Stimulated activated naive CD8-positive, alpha-beta T cell treated with anti-CD3 and anti-CD28 coated beads, Interleukin-15, Interleukin-2, amounts not matched to agents 100 U/mL and 50 U/mL, for 24 hours (primary cell): ENCODE data around the gene ZXDB.
"Not testable (repeated sequence)": the region's sequence is repeated elsewhere in the genome, so short reads cannot be mapped to it uniquely, and the experiment has no call there.

ENCODE experiments used
- ATAC-seq: fragments of 150-1000 bp; cut with Tn5 transposase; one replicate; pipeline ENCODE4 v1.10.0; 2021
- DNase-seq: peaks from one replicate; pipeline ENCODE4 v3.0.0; 2021

The ZXDB gene

DNA sequence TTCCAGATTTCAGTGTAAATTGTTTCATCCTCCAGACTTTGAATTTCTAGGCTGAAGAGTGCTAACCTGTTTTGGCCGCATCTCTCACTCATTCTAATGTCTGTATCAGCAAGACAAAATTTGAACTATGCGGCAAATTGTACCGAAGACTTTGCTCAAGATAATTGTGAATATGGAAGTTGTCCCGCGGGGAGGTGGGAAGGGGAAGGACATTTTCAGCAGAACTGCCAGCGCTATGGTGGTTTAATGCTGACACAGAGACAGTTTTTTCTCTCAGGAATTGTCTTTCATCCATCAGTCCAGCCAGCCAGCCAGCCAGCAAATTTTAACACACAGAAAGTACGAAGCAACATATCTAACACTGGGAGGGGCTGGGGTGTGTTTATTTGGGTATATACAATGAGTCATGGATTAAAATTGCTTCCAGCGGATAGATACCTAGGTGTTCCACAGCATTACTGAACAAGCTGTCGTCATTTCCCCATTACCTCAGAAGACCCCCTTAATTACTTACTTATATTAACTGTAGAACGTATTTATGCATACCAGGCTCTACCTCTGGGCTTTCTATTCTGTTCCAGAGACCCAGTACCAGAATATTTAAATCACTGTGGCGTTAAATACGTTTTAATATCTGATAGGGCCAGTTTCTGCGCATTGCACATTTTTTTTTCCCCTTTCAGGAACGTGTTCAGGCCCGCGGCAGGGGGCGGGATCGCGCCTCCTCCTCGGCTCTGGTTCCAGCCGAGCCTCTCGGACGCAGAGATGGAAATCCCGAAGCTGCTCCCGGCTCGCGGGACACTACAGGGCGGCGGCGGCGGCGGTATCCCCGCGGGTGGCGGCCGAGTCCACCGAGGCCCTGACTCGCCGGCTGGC is at the start of gene ZXDB:
ZXDB (plus strand) TSS at position 728 of the 876 bp plus-strand sequence; CDS start at position 766, 38 bp downstream.
- DNase-seq = not testable (repeated sequence)
- peak; percentile 64 for ATAC-seq

DNA sequence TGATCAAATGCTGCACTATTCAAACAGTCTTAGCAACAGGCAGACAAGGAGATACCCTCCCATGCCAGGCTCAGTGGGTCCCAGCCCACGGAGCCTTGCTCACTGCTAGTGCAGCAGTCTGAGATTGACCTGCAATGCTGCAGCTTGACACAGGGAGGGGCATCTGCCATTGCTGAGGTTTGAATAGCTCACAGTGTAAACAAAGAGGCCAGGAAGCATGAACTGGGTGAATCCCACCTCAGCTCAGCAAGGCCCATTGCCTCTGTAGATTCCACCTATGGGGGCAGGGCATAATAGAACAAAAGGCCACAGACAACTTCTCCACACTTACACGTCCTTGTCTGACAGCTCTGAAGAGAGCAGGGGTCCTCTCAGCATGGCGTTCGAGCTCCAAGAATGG is 26.6 kb upstream of the ZXDB start:
- no peak for DNase-seq
- ATAC-seq = no peak

DNA sequence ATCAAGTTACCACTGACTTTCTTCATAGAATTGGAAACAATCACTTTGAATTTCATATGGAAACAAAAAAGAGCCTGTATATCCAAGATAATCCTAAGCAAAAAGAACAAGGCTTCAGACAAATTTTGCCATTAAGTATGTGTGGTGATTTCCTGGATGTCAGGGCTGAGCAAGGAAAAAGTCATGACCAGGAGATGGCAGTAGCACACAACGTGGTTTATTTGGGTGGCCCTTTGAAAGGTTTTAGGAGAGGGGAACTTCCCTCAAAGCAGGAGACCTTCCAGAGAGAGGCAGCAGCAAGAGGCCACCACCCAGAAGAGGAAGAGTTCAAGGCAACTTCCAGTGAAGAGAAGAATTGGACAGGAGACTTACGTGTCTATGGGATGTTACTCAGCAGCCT is 18.1 kb upstream of the ZXDB start:
- ATAC-seq = no peak
- DNase-seq = no peak

DNA sequence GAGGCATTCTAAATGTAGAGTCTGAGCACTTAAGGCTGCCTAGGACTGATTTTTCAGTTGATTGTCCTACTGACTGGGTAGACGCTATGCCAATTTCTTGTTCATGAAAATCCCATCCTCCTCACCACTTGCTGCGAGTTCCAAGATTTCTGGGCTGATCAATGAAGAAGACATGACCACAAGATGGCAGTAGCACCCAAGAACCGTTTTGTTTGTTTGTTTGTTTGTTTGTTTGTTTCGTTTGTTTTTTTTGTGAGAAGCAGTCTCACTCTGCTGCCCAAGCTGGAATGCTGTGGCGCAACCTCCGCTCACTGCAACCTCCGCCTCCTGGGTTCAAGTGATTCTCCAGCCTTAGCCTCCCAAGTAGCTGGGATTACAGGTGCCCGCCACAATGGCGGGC is 8.9 kb upstream of the ZXDB start:
- ATAC-seq, DNase-seq: not testable (repeated sequence)

DNA sequence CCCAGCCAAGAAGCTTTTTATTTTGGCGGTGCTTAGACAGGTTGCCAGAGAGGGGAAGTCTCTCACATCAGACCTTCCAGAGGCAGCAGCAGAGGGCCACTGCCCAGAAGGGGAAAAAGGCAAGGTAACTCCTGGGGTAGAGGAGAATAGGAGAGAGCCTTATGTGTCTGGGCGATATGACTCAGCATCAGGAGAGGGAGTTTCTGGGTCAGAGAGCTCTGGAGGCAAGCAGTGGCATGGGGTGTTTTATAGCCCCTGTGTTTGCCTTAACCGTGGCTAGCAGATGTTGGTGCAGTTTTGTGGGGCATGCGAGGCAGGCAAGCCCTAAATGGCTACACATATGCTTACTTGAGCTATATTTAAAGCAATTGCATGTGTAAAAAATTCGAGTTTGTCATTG is 8.3 kb upstream of the ZXDB start:
- ATAC-seq (no peak), DNase-seq (no peak)

DNA sequence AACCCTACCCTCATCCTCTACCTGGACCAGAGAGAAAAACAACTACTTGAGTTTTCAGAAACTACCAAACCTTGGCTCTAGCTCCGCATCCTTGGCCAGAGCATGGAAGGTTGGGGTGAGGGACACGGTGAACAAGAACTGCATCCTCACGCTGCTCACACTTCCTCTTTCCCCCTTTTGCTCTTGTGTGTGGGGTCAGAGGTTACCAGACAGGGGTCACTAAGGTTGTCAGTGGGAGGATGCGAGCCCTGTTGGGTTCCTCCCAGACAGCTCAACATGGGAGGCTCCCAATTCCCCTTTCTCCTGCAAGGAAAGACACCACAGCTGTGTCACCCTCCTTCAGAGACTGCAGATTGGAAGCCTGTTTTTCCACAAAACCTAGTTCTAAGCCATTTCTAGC is 5.5 kb upstream of the ZXDB start:
- ATAC-seq (no peak), DNase-seq (no peak)

DNA sequence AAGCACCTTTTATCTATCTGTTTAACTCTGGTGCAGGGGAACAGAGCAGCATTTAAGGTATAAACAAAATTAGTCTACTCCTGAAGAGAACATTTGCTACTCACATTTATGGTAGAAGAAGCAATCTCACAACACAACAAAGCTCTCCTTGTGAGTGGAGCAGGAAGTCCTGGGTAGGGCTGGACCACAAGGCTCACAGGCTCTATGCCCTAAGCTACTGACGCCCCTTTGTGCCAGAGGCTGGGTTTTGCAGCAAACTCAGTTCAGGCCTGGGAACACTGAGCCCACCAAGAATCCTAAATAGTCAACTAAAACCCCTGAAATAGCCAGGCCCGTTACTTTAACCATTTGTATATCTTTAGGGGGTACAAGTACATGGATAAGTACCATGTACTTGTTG is 4.7 kb upstream of the ZXDB start:
- no peak for ATAC-seq

DNA sequence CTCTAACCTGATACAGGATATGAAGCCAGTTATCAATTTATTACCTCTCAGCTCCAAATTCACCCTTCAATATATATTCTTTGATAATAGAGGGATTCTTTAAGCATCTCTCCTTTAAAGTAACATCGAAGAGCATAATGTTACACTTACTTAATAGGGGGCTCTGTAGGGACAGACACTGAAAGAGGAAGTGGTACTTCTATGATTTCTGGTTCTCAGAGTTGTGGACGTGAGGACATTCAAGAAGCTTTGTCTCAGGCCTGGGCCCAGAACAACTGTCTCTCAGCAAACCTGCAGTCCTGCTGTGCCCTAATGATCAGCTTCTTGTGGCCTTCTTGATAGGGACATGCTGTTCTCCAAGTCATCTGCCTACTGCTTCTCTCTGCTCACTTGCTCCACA is 4.2 kb upstream of the ZXDB start:
- no peak for ATAC-seq
- DNase-seq = no peak

More for the DNA sequence above, 4.7 kb upstream of the ZXDB start:
- no peak for DNase-seq

DNA sequence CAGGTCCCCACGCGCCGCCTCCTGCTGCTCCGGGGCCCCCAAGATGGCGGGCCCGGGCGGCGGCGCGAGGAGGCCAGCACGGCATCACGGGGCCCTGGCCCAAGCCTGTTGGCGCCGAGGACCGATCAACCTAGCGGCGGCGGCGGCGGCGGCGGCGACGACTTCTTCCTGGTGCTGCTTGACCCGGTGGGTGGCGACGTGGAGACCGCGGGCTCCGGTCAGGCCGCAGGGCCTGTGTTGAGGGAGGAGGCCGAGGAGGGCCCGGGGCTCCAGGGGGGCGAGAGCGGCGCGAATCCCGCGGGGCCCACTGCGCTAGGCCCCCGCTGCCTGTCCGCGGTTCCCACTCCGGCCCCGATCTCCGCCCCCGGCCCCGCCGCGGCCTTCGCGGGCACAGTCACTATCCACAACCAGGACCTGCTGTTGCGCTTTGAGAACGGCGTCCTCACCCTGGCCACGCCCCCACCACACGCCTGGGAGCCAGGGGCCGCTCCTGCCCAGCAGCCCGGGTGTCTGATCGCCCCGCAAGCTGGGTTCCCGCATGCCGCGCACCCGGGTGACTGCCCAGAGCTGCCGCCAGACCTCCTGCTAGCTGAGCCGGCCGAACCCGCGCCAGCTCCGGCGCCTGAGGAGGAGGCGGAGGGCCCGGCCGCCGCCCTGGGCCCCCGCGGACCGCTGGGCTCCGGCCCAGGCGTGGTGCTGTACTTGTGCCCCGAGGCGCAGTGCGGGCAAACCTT is 516 bp downstream of the ZXDB start:
- peak; percentile 17 for DNase-seq
- peak; percentile 75 for ATAC-seq

DNA sequence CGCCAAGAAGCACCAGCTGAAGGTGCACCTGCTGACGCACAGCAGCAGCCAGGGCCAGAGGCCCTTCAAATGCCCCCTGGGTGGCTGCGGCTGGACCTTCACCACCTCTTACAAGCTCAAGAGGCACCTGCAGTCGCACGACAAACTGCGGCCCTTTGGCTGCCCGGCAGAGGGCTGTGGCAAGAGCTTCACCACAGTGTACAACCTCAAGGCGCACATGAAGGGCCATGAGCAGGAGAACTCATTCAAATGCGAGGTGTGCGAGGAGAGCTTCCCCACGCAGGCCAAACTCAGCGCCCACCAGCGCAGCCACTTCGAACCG is 1.0 kb downstream of the ZXDB start:
- peak; percentile 25 for DNase-seq
- peak; percentile 34 for ATAC-seq

DNA sequence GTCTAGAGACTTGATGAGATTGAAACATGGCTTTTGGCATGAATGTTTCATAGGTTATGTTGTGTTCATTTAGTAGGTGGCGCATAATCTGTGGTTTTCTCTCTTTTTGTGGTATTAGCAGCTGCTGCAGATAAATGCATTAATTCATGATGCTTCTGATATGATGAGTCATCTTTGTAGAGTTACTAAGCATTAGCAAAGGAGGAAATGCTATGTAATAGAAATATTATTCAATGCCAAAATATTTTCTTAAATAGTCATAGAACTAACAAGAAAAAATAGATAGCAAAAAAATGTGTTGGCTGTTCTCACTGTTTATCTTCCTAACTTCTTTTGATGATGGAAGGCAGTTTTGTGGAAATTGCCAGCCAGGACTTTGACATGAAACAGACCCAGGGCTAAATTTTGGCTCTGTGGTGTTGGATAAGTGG is 3.6 kb downstream of the ZXDB start:
- no peak for ATAC-seq
- no peak for DNase-seq

DNA sequence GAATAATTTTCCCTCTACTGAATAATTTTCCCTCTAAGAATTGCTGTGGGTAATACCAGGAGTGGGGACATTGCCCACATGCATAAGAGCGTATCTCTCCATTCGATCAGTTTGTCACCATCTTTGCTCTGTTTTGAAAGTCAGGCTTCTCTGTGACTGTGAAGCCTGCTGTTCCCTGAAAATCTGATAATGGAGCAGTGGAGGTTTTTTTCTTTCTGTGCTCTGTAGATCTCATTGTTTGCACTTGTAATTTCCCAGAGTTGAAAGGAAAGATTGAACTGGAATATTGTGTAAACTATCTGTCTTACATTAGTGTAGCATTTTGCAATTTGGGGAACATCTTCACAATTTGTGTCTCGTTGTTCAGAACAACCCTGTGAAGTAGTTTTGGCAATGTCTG is 4.3 kb downstream of the ZXDB start:
- no peak for DNase-seq
- no peak for ATAC-seq

DNA sequence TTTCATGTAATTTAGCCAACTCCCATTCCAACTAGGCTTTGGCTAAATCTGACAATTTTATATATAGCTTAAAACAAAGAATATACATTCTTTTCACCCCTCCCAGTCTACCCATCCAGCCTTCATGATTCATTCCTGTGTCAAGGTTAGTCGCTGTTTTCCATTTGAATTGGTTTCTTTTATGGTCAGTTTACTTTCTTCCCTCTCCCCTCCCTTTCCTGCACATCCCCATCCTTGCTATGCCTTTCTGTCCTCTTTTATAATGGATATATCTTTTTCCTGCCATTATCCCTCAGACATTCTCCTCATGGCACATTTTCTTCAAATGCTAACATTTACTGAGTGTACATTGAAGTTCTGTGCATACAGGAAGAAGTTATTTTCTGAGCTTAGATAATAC is 4.7 kb downstream of the ZXDB start:
- no peak for ATAC-seq
- DNase-seq = no peak

DNA sequence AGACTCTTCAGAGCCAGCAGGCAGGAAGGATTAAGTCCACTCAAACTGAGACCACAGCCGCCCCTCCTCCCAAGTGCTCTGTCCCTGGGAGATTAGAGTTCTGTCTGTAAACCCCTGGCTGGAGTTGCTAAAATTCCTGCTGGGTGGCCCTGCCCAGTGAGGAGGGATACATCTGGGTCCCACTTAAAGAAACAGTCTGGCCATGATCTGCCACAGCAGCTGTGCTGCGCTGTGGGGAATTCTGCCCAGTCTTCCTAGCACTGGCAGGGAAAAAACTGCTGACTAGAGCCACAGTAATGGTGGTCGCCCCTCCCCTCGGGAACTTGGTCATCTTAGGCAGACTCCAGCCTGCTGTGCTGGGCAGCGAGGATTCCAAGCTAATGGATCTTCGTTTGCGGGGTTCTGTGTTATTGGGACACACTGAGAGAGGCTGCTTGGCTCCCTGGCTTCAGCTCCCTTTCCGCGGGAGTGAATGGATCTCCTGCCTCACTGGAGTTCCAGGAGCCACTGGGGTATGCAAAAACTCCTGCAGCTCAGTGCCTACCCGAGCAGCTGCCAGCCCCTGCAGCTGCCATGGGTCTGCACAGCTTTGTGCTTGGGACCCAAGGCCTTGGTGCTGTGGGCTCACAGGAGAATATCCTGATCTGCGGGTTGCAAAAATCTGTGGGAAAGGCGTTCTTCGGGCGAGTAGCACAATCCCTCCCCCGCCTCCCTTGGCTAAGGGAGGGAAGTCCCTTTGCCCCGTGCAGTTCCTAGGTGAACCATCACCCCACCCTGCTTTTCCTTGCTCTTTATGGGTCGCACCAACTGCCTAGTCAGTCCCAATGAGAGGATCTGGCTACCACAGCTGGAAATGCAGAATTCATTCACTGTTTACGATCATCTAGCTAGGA is 15.7 kb downstream of the ZXDB start:
- DNase-seq (no peak), ATAC-seq (no peak)

DNA sequence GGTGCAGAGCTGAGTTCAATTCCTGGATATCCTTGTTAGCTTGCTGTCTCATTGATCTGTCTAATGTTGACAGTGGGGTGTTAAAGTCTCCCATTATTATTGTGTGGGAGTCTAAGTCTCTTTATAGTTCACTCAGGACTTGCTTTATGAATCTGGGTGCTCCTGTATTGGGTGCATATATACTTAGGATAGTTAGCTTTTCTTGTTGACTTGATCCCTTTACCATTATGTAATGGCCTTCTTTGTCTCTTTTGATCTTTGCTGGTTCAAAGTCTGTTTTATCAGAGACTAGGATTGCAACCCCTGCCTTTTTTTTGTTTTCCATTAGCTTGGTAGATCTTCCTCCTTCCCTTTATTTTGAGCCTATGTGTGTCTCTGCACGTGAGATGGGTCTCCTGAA is 21.5 kb downstream of the ZXDB start:
- not testable (repeated sequence) for DNase-seq, ATAC-seq

DNA sequence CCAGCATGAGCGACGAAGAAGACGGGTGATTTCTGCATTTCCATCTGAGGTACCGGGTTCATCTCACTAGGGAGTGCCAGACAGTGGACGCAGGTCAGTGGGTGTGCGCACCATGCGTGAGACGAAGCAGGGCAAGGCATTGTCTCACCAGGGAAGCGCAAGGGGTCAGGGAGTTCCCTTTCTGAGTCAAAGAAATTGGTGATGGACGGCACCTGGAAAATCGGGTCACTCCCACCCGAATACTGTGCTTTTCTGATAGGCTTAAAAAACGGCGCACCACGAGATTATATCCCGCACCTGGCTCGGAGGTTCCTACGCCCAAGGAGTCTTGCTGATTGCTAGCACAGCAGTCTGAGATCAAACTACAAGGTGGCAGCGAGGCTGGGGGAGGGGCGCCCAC is 37.6 kb downstream of the ZXDB start:
- DNase-seq, ATAC-seq: not testable (repeated sequence)

DNA sequence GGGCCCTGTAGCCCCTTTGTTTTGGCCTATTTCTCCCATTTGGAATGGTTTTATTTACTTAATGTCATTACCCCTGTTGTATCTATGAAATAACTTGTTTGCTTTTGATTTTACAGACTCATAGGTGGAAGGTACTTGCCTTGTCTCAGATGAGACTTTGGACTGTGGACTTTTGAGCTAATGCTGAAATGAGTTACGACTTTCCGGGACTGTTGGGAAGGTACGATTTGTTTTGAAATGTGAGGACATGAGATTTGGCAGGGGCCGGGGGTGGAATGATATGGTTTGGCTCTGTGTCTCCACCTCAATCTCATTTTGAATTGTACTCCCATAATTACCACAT is 48.8 kb downstream of the ZXDB start:
- DNase-seq (no peak), ATAC-seq (no peak)

DNA sequence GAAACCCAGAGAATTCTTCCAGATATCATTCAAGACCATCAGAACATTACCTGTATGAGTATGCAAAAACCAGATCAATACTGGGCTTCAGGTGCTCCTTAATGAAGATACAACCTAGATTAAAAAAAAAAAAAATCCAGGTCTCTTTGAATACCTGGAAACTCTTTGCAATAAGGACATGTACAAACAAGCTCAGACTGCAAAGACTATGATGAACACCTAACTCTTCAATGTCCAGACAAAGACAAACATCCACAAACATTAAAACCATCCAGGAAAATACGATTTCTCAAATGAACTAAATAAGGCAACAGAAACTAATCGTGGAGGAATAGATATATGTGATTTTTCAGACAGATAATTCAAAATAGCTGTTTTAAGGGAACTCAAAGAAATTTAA is 49.5 kb downstream of the ZXDB start:
- no peak for ATAC-seq
- DNase-seq = no peak

DNA sequence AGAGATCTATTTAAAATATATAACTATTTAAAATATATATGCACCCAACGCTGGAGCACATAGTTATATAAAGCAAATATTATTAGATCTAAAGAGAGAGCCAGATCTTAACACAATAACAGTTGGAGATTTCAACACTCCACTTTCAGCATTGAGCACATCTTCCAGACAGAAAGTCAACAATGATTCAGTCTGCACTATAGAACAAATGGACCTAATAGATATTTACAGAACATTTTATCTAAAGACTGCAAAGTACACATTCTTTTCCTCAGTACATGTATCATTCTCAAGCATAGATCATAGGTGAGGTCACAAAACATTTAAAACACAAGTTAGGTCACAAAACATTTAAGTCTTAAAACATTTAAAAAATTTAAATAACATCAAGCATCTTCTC is 51.9 kb downstream of the ZXDB start:
- no peak for ATAC-seq
- no peak for DNase-seq

DNA sequence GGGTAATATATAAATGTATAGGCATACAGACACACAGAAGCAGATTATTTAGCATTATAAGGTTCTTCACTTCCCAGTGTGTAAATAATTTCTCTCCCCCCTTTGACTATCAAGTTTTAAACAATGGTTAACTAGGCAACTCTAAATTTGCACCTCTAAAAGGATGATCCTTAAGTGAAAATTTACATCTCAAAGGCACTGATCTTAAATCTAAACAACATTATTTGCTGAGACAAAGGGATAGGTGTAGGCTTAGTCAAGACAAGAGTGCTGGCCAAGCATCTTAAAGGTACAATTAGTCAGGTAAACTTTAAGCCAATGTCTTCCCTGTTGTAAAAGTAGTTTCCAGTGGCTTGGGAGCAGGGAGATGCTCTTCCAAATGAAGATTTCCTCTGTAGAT is 55.2 kb downstream of the ZXDB start:
- ATAC-seq = no peak
- DNase-seq = no peak
